Measurements from ENCODE around the gene LMO1.

GRCh38 chr11:8251616-8252295, 11.9 kb downstream of the LMO1 start:
- TF ChIP-seq CTCF (IDR thresholded peaks at IDR 0.05 in 2 of 3, conservative IDR thresholded peaks at IDR 0.05 in 1 of 3; ENCODE audit: borderline replicate concordance in 1 of 3, insufficient read depth in 1 of 3, low read depth in 2 of 3, low read length in 2 of 3) (no peak), POLR2A (IDR thresholded peaks at IDR 0.05; ENCODE audit: borderline replicate concordance, extremely low read depth, insufficient read depth, insufficient read length) (no peak), RAD21 (IDR thresholded peaks at IDR 0.05; ENCODE audit: low read depth) (no peak), EZH2phosphoT487 (IDR thresholded peaks at IDR 0.05; ENCODE audit: borderline replicate concordance) (no peak), POLR2AphosphoS5 (IDR thresholded peaks at IDR 0.05; ENCODE audit: low read depth, low read length) (no peak), FOSL1 (IDR thresholded peaks at IDR 0.05; ENCODE audit: low read depth) (no peak)

Measured in HCT116 (cell line).